Heart left ventricle (tissue), 16 donors: Measurements from ENCODE around the gene NAT10. TPM values are rescaled to one million over a fixed set of nuclear protein-coding genes. Genes with fewer than 3 reads are reported as not detected.

Experiments
- ATAC-seq, 4 donors: fragments of 200-7000 bp; cut with Tn5 transposase; one replicate each; pipeline ENCODE4 v1.9.1; 2020 to 2022; ENCODE audit warnings: moderate library complexity in 4 of 4, mild to moderate bottlenecking in 3 of 4, moderate number of reproducible peaks in 1 of 4
- DNase-seq, 5 donors: peaks; one replicate each; pipeline ENCODE4 v3.0.0-alpha.2; 2020
- H3K27ac ChIP-seq, 12 donors: fragments of 200-600 bp; sonication (generic) in 4 of 12; one replicate each; pipeline versions ENCODE4 v1.5.0 to v1.8.0; 2016 to 2022; ENCODE audit warnings: mild to moderate bottlenecking in 2 of 12
- H3K27me3 ChIP-seq, 9 donors: fragments of 200-600 bp; sonication (generic) in 2 of 9; one replicate each; pipeline versions ENCODE4 v1.5.1 to v1.8.0; 2016 to 2022; ENCODE audit warnings: mild to moderate bottlenecking in 3 of 9
- H3K36me3 ChIP-seq, 9 donors: fragments of 200-600 bp; sonication (generic) in 2 of 9; one replicate each; pipeline versions ENCODE4 v1.5.0 to v1.8.0; 2018 to 2022; ENCODE audit warnings: mild to moderate bottlenecking in 2 of 9
- H3K4me1 ChIP-seq, 12 donors: fragments of 200-600 bp; sonication (generic) in 4 of 12; one replicate each; pipeline versions ENCODE4 v1.5.0 to v1.8.0; 2016 to 2022; ENCODE audit warnings: mild to moderate bottlenecking in 3 of 12
- H3K4me3 ChIP-seq, 12 donors: fragments of 200-600 bp; sonication (generic) in 4 of 12; one replicate each; pipeline versions ENCODE4 v1.5.0 to v1.8.0; 2017 to 2022; ENCODE audit warnings: mild to moderate bottlenecking in 9 of 12, moderate library complexity in 4 of 12
- H3K9me3 ChIP-seq, 12 donors: fragments of 200-600 bp; sonication (generic) in 4 of 12; one replicate each; pipeline versions ENCODE4 v1.5.0 to v1.8.0; 2016 to 2022; ENCODE audit warnings: mild to moderate bottlenecking in 1 of 12
- CTCF ChIP-seq, 12 donors: fragments of 200-600 bp; sonication (generic) in 4 of 12; IDR thresholded peaks; one replicate each; pipeline versions ENCODE4 v1.5.0 to v1.8.0; 2018 to 2022; ENCODE audit warnings: antibody characterized with exemption in 12 of 12, mild to moderate bottlenecking in 5 of 12
- POLR2A ChIP-seq, 2 donors: fragments of 450-650 bp; IDR thresholded peaks; one replicate each; pipeline ENCODE4 v1.6.1; 2017; ENCODE audit warnings: antibody characterized with exemption in 2 of 2, mild to moderate bottlenecking in 2 of 2, moderate library complexity in 2 of 2
- WGBS, 4 donors: extraction: QIAGEN DNeasy Blood & Tissue Kit in 2 of 4; methylation state at CpG; one replicate each; pipeline versions ENCODE4 v1.1.5 to v1.1.7; 2013 to 2018; 5-methylcytosine and 5-hydroxymethylcytosine counted together
- intact Hi-C, 10 donors: fragments of 100-400 bp; cut with DNase I; formaldehyde crosslinking; loops; one replicate each; pipeline versions ENCODE4 v1.11.1 to v1.14.2; 2022
- polyA plus RNA-seq, 2 donors: library from polyadenylated mRNA; stranded (reverse); fragments of 200-250 nt; gene quantifications; one replicate each; pipeline ENCODE4 v1.2.3, GENCODE V29; 2013
- total RNA-seq, 9 donors: library from RNA; depleted of rRNA in 2 of 9; stranded (reverse); fragments of >200 nt in 2 of 9; fragmentation: NEBNext Ultra II Directional in 3 of 9; extraction: Animal tissue kit (Norgen Biotek cat#: 25700) in 3 of 9; gene quantifications; one replicate each; pipeline versions ENCODE4 v1.1.0 to v1.2.4, GENCODE V29; 2016 to 2023
- donor health status: ischemic (EF 13 %, LVEDD 7.1; RV severe dilation, severe dysfunction).
- donor health status: healthy with polysubstance abuse.
- donor health status: DM: no; HTN: yes; CAD: no.
- donor health status: DM: no; HTN: no; CAD: no.
- donor health status: ischemic (EF 25% LVEDD 6.9; RV normal size, moderate dysfunction).
- donor health status: ischemic (EF 25% LVEDD 5.7; RV mildly dilated, moderate dysfunction).
- donor health status: healthy.
- donor health status: DM: yes; HTN: yes; CAD: no.
- donor health status: ischemic (EF 35%, LVEDD 5.7; RV mildly dilated, moderate dysfunction).
- donor health status: nonischemic (EF 11% LVEDD 7.7; RV severe dilation, severe dysfunction).
- donor health status: DM: yes; HTN: yes; CAD: no.
- donor health status: PGD.
- donor health status: ischemic (EF 29% LVEDD 5.4; RV normal size, mild dysfunction).
- donor health status: nonischemic (EF 23%, LVEDD 6.1; RV moderate dilation, normal function).

Gene NAT10
- total and polyA plus RNA-seq, 11 donors = 14.5 to 27.1 (median 21.1) TPM

- intact Hi-C loops = no loop called here
- TF ChIP-seq POLR2A (IDR thresholded peaks at IDR 0.05) = no peak
- TF ChIP-seq CTCF (IDR thresholded peaks at IDR 0.05) = no peak
- 59 to 91% (median 85%) methylated on average over 8 of the region's 8 CpGs for WGBS, 4 donors
- H3K27ac ChIP-seq = no peak overlapping the region
- no peak overlapping the region for H3K4me3 ChIP-seq
- H3K9me3 ChIP-seq = no peaks in the 10 kb centered on the region
- peaks cover 0 to 100% (median 99%) of the 10 kb centered on the region in 9 donors for H3K36me3 ChIP-seq
- H3K4me1 ChIP-seq = peaks cover 0 to 16% (median 0%) of the 10 kb centered on the region in 12 donors
- peak in 1 of 5 donors; percentile 45 for DNase-seq
- peak in 3 of 4 donors; percentile 50 to 67 (median 61) for ATAC-seq
- H3K27me3 ChIP-seq = no peaks in the 10 kb centered on the region
Measured at GRCh38 chr11:34136420-34136819, 31.0 kb downstream of the NAT10 start.

GRCh38 chr11:34139346-34139745 lies 33.9 kb downstream of the NAT10 start:
- WGBS, 4 donors = 86 to 92% (median 90%) methylated on average over 7 of the region's 7 CpGs
- ATAC-seq = no peak
- Histone ChIP-seq H3K4me3 (no peak overlapping the region), H3K9me3 (no peaks in the 10 kb centered on the region), H3K27me3 (no peaks in the 10 kb centered on the region), H3K27ac (no peak overlapping the region), H3K36me3 (peaks cover 0 to 100% (median 99%) of the 10 kb centered on the region in 9 donors), H3K4me1 (peaks cover 0 to 8% (median 0%) of the 10 kb centered on the region in 12 donors)
- no peak for TF ChIP-seq CTCF (IDR thresholded peaks at IDR 0.05)
- TF ChIP-seq POLR2A (IDR thresholded peaks at IDR 0.05) = no peak
- intact Hi-C loops = no loop called here
- DNase-seq = peak in 1 of 5 donors; percentile 31

- ATAC-seq (no peak), DNase-seq (peak in 1 of 5 donors; percentile 47)
- no peak overlapping the region for H3K4me3 ChIP-seq
- H3K36me3 ChIP-seq = peaks cover 0 to 100% (median 99%) of the 10 kb centered on the region in 9 donors
- H3K27me3 ChIP-seq = no peaks in the 10 kb centered on the region
- TF ChIP-seq CTCF (IDR thresholded peaks at IDR 0.05) (no peak), POLR2A (IDR thresholded peaks at IDR 0.05) (no peak)
- H3K27ac ChIP-seq = no peak overlapping the region
- H3K9me3 ChIP-seq = no peaks in the 10 kb centered on the region
- 92 to 97% (median 94%) methylated on average over 7 to 11 of the region's 11 CpGs for WGBS, 4 donors
- peaks cover 0 to 8% (median 0%) of the 10 kb centered on the region in 12 donors for H3K4me1 ChIP-seq
- intact Hi-C loops = no loop called here
Measured at GRCh38 chr11:34140149-34140548, 34.7 kb downstream of the NAT10 start.

- Histone ChIP-seq H3K27me3 (no peaks in the 10 kb centered on the region), H3K4me1 (peaks cover 0 to 8% (median 0%) of the 10 kb centered on the region in 12 donors), H3K4me3 (no peak overlapping the region), H3K9me3 (no peaks in the 10 kb centered on the region), H3K27ac (peak overlapping the region in 3 of 12 donors; percentile 2 to 33 (median 8)), H3K36me3 (peaks cover 0 to 100% (median 98%) of the 10 kb centered on the region in 9 donors)
- TF ChIP-seq POLR2A (IDR thresholded peaks at IDR 0.05) = no peak
- TF ChIP-seq CTCF (IDR thresholded peaks at IDR 0.05) = no peak
- peak in 3 of 4 donors; percentile 36 to 73 (median 62) for ATAC-seq
- intact Hi-C loops = no loop called here
- 35 to 53% (median 44%) methylated on average over 2 of the region's 2 CpGs for WGBS, 4 donors
- no peak for DNase-seq
Measured at GRCh38 chr11:34143048-34143447, 37.6 kb downstream of the NAT10 start.
